Liver (tissue), 3 donors: Measurements from ENCODE around the gene CCDC88C.

Experiments
- GABPA ChIP-seq, 2 donors: IDR thresholded peaks in 1 of 2; conservative IDR thresholded peaks in 1 of 2; 2 replicates each; pipeline ENCODE4 v1.6.1; 2016; ENCODE audit warnings: antibody characterized with exemption in 2 of 2, mild to moderate bottlenecking in 1 of 2, moderate library complexity in 1 of 2
- TF ChIP-seq, protein P1 (sequence below): fragments of 150-350 bp; IDR thresholded peaks from 2 replicates; pipeline ENCODE4 v1.5.1; 2017; ENCODE audit warnings: improper control_type of control experiment, low read depth, low read length; ENCODE audit not compliant: missing input control
- donor health status: healthy.
- donor health status: healthy.

DNA sequence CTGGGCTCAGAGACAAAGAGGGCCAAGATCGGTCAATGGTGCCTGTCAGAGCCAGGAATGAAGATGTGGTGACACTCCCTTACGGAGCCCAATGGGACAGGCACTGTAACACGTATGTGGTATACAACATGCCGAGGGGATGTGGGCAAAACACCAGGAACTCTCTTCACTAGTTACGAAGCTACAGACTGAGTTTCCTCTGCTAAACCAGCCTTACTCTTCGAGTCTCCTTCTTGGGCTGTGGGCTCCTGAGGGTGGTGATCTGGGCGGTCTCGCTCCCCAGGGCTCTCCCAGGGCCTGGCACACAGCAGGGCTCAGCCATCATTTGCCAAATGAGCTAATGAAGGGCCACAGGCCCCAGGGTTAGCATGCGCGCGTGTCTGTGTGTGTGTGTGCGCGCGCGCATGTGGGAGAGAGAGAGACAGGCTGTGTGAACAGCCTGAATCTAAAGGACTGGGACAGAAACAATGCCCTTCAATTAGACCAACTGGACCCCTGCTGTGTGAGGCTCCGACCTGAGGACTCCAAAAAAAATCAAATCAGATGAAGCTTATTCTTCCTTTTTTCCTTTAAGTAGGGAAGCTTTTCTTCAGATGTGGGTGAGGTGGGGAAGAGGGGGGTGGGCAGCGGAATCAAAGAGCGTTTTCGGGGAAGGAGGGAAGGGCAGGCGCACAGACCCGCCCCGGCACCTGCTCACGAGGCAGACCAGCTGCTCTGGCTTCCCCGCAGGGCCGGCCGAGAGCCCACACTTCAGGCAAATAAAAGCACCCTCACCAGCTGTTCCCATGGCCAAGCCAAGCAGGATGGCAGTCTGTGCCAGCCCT lies 42.5 kb downstream of the CCDC88C start:
- TF ChIP-seq, protein P1, sequence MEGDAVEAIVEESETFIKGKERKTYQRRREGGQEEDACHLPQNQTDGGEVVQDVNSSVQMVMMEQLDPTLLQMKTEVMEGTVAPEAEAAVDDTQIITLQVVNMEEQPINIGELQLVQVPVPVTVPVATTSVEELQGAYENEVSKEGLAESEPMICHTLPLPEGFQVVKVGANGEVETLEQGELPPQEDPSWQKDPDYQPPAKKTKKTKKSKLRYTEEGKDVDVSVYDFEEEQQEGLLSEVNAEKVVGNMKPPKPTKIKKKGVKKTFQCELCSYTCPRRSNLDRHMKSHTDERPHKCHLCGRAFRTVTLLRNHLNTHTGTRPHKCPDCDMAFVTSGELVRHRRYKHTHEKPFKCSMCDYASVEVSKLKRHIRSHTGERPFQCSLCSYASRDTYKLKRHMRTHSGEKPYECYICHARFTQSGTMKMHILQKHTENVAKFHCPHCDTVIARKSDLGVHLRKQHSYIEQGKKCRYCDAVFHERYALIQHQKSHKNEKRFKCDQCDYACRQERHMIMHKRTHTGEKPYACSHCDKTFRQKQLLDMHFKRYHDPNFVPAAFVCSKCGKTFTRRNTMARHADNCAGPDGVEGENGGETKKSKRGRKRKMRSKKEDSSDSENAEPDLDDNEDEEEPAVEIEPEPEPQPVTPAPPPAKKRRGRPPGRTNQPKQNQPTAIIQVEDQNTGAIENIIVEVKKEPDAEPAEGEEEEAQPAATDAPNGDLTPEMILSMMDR, result no peak
- no peak for TF ChIP-seq GABPA (IDR thresholded peaks at IDR 0.05 in 1 of 2, conservative IDR thresholded peaks at IDR 0.05 in 1 of 2)
